ENCODE data around the gene UST. TPM values are rescaled to one million over a fixed set of nuclear protein-coding genes. Genes with fewer than 3 reads are reported as not detected.
"Not testable (repeated sequence)": the region's sequence is repeated elsewhere in the genome, so short reads cannot be mapped to it uniquely, and the experiment has no call there.

Gene UST
- total RNA-seq, 1 donor: 13.0 TPM

DNA sequence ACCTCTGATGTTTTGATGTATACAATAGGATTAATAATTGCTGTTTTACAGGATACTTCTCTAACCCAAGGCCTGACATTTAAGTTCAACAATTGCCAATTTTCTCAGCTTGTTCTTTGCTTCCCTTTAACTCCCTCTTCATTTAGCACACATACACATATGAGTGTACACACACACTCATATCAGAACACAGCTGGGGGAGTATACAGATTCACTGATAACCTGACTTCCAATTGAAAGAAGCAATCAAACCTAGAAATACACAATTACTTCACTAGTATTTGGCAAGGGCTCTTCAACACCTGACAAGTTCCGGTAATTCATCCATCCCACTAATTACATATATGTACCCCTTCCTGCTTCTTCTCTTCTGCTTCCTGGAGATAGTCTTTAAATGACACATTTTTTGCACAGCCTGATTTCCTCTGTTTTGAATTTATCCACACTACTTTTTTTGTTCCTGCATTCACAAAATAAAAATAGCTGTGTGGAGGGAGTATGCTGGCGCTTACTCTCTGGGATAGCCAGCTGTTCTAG lies 11.2 kb downstream of the UST start:
- no peak overlapping the region for H3K4me3 ChIP-seq (ENCODE audit: low read depth, low read length)

DNA sequence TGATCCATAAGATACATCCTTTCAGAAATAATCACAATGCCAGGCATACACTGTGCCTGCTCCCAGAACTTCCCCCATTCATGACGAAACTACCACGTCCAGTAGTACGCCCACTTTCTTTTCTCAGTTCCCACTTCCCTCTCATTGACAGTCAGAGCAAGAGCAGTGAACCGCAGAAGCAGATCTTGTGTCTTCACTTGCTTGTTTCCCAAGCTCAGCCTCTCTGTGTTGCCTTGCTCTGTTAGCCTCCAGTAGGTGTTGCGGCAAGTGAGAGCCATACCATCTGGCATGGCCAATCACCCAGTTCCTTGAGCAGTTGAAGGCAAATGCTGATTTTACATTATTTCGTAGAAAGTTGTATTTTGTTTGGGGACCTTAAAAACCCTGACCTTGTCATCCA lies 11.7 kb downstream of the UST start:
- TF ChIP-seq, protein P1, sequence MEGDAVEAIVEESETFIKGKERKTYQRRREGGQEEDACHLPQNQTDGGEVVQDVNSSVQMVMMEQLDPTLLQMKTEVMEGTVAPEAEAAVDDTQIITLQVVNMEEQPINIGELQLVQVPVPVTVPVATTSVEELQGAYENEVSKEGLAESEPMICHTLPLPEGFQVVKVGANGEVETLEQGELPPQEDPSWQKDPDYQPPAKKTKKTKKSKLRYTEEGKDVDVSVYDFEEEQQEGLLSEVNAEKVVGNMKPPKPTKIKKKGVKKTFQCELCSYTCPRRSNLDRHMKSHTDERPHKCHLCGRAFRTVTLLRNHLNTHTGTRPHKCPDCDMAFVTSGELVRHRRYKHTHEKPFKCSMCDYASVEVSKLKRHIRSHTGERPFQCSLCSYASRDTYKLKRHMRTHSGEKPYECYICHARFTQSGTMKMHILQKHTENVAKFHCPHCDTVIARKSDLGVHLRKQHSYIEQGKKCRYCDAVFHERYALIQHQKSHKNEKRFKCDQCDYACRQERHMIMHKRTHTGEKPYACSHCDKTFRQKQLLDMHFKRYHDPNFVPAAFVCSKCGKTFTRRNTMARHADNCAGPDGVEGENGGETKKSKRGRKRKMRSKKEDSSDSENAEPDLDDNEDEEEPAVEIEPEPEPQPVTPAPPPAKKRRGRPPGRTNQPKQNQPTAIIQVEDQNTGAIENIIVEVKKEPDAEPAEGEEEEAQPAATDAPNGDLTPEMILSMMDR (IDR thresholded peaks at IDR 0.05; ENCODE audit: insufficient read depth, low read depth, low read length): no peak
- no peak overlapping the region for H3K4me3 ChIP-seq (ENCODE audit: low read depth, low read length)
- peak; percentile 42 for DNase-seq (ENCODE audit: low read depth)

More for the DNA sequence above, 11.2 kb downstream of the UST start:
- DNase-seq (ENCODE audit: low read depth): no peak
- TF ChIP-seq, protein P1 (IDR thresholded peaks at IDR 0.05; ENCODE audit: insufficient read depth, low read depth, low read length): no peak

DNA sequence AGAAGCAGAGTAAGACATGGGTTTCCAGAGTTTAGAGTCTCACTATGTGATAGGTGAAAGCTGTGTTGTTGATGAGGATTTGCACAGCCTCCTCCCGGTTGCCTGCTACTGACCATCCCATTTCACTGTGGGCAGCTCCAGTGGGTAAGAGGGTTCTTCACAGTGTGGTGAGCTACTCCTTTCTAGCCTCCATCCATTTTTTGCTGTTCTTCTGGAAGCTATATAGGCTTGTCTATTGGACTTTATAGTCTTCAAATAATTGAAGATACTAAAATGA lies 13.4 kb downstream of the UST start:
- no peak overlapping the region for H3K4me3 ChIP-seq (ENCODE audit: low read depth, low read length)
- DNase-seq (ENCODE audit: low read depth): no peak
- TF ChIP-seq, protein P1 (IDR thresholded peaks at IDR 0.05; ENCODE audit: insufficient read depth, low read depth, low read length): no peak

DNA sequence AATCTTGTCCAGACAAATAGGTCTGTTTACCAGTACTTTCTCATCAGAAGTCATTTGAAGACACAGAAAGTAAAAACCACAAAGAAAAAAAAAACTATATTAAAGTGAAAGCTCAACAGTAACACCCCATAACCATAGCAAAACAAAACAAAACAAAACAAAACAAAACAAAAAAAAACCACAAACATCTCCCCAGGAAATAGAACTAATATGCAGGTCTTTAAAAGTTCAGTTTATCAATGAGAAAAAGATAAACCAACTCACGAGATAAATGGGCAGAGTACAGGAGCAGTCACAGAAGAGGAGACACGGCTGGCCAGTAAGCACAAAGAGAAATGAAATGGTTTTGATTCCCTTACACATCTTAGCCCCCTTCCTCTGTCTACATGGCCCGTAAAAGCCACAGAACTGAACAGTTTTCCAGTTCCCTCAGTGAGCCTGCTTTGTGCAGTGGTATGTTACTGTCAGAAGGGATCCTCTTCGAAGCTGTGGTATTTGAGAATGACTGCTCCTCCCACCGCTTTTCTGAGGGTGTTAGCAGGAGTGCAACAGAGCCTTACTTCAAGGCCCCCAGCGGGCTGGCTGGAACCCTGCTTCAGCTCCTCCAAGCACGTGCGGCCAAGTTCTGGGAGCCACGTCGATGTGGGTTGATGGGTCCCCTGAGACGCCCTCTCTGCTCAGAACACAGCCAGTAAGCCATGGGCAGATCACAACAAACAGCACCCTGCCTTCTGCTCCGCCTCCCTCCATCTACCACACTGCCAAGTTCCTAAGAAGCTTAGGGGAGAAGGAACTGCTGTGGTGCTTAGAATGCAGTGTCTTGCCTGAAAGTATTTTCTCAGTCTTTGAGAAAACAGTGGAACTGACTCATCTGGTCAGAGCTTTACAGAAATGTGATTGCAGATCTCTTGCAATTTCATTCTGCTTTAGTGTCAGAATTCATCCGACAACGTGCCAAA lies 14.0 kb downstream of the UST start:
- peak; percentile 90 for DNase-seq (ENCODE audit: low read depth)
- TF ChIP-seq, protein P1 (IDR thresholded peaks at IDR 0.05; ENCODE audit: insufficient read depth, low read depth, low read length): no peak
- peak overlapping the region; percentile 31 for H3K4me3 ChIP-seq (ENCODE audit: low read depth, low read length)

DNA sequence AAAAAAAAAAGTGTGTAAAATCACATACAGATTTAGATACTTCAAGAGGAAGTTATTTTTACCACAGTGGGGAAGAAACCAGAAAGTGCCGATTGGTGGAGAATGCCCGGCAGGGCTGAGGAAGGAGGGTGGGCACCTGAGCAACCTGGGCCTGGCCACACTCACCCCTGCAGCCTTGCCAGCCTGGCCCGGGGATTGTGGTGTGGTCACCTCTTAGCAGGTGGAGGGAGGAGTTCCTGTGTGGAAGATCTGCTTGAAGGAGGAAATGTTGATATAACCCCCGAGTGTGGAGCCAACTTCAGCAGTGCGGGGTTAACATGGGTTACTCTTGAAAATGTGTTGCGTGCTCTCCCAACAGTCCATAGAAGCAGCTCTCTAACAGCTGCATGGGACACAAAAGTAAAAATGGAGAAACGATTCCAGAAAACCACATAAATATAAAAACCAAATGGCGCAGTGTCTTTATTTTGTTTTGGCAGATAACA lies 14.7 kb downstream of the UST start:
- H3K4me3 ChIP-seq (ENCODE audit: low read depth, low read length): peak overlapping the region; percentile 16
- peak; percentile 27 for DNase-seq (ENCODE audit: low read depth)
- TF ChIP-seq, protein P1 (IDR thresholded peaks at IDR 0.05; ENCODE audit: insufficient read depth, low read depth, low read length): no peak

DNA sequence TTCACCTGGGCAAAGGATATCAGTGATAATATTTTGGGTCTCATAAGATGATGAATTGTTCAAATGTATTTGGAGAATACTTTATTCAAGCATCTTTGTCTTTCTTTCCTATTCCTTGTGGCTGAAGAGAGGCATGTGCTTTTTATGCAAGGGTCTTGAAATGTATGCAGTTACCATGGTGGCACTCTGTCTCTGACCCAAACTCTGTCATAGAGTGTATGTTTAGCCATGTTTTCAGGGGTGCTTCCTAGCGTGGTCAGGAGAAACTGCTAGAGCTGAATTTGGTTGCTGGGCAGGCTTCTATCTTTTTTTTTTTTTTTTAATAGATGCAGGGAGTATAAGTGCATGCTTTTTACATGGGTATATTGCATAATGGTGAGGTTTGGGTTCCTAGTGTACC lies 15.4 kb downstream of the UST start:
- H3K4me3 ChIP-seq (ENCODE audit: low read depth, low read length): no peak overlapping the region
- DNase-seq (ENCODE audit: low read depth): no peak
- TF ChIP-seq, protein P1 (IDR thresholded peaks at IDR 0.05; ENCODE audit: insufficient read depth, low read depth, low read length): no peak

DNA sequence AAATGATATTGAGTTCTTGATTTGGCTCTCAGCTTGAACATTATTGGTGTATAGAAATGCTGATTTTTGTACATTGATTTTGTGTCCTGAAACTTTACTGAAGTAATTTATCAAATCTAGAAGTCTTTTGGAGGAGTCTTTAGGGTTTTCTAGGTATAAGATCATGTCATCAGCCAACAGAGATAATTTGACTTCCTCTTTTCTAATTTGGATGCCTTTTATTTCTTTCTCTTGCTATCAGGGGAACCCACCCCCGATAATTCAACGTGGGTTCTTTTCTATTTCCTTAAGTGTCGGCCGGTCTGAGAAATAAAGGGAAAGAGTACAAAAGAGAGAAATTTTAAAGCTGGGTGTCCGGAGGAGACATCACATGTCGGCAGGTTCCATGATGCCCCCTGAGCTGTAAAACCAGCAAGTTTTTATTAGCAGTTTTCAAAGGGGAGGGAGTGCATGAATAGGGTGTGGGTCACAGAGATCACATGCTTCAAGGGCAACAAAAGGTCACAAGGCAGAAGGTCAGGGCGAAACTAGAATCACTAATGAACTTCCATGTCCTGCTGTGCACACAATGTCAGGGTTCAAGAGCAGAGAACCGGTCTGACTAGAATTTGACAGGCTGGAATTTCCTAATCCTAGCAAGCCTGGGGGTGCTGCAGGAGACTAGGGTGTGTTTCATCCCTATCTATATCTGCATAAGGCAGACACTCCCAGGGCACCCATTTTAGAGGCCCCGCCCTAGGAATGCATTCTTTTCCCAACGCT lies 17.6 kb downstream of the UST start:
- H3K4me3 ChIP-seq (ENCODE audit: low read depth, low read length); DNase-seq (ENCODE audit: low read depth): not testable (repeated sequence)
